GM12801 (cell line): ENCODE results near the gene L3MBTL3.

ENCODE experiments used
- TF ChIP-seq, protein P1 (sequence below): IDR thresholded peaks from one replicate; pipeline ENCODE4 v1.5.1; 2011; ENCODE audit warnings: control low read depth; ENCODE audit not compliant: insufficient read length; ENCODE audit errors: extremely low read depth

Gene L3MBTL3

DNA sequence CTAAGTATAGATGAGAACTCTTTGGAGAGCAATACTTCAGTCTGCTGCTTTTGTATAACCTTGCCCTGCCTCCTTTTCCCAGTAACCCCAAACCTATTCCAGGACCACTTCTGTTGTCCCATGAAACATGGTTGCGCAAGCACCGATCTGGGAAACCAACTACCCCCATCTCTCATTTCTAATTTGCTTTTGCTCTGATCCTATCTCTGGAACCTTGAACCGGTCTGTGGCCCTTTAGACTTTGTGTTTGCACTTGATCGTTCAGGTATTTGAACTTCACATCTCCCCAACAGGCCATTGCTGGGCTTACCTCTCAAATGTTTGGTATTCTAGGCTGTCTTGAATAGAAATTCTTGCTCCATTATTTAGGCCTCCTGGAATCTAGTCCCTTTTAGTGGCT, 25.0 kb downstream of the L3MBTL3 start:
- TF ChIP-seq, protein P1, sequence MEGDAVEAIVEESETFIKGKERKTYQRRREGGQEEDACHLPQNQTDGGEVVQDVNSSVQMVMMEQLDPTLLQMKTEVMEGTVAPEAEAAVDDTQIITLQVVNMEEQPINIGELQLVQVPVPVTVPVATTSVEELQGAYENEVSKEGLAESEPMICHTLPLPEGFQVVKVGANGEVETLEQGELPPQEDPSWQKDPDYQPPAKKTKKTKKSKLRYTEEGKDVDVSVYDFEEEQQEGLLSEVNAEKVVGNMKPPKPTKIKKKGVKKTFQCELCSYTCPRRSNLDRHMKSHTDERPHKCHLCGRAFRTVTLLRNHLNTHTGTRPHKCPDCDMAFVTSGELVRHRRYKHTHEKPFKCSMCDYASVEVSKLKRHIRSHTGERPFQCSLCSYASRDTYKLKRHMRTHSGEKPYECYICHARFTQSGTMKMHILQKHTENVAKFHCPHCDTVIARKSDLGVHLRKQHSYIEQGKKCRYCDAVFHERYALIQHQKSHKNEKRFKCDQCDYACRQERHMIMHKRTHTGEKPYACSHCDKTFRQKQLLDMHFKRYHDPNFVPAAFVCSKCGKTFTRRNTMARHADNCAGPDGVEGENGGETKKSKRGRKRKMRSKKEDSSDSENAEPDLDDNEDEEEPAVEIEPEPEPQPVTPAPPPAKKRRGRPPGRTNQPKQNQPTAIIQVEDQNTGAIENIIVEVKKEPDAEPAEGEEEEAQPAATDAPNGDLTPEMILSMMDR = no peak

DNA sequence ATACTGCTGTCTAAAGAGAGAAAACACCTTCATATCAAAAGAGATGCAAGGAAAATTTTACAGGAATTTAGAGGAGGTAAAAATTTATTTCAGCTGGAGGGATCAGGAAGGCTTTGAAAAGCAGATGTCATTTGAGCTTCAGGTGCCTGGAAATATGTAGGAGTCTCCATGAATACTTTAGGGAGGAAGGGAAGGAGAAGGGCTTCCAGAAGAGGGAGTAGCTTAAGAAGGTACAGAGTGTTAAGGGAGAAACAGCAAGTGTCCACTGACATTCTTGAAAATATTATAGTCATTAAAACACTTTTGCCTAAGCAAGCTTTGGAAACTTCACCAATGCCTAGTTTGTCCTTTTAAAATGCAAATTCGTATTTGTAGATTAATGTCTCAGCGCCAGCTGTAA, 27.2 kb downstream of the L3MBTL3 start:
- TF ChIP-seq, protein P1 = no peak

DNA sequence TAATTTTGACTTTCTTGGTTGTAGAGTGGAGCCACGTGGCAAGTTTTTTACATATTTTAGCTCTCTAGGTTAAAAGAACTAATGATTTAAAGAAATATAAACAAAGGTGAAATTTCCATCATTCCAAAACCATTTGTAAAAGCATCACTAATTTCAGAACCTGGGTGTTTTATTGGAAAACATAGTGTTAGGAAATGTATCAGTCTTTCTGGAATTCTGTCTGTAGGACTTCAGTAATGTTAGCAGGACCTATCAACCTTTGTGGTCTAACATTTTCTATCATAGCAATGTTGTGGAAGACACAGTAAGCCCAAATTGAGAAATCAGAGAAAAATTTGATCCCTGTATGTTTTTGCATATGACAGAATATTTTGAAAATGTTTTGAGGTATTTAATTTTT, 28.3 kb downstream of the L3MBTL3 start:
- TF ChIP-seq, protein P1 = no peak

DNA sequence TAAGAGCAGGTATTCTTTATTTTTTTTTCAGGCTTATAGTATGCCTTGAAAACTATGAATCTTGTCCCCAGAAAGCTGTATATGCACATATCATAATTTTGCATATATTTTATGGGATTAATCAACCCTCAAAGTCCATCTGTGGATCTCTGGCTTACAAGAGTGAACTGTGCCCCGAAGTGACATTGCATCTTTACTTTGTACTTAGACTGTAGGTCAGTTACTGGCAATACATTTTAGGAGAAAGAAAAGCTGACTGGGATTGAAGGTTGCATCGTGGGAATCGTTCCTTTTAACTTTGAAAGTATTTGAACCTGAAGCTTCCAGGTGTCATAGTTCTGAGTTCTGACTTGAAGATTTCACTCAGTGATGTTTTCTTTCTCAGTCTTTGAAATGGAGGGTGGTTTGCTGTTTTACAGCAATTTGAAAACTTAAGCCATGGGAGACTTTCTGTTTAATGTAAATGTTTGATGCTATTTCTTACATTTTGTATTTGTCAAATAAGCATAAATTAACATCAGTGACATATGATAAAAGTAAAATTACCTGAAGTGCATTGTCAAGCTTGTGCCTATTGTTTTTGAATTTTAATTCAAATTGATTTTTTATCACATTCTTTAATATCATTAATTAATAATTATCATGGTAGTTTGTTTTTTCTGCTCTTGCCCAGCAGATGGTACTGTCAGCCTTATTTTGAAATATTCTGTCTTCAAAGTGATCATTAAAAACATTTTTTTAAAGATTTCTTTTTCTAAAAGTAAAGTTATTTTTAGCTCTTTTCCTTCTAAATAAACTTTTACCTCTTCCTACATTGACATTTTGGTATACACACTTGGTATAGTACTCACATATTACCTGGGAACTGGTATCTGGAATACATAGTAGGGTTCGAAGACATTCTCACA, 29.0 kb downstream of the L3MBTL3 start:
- TF ChIP-seq, protein P1 = no peak

DNA sequence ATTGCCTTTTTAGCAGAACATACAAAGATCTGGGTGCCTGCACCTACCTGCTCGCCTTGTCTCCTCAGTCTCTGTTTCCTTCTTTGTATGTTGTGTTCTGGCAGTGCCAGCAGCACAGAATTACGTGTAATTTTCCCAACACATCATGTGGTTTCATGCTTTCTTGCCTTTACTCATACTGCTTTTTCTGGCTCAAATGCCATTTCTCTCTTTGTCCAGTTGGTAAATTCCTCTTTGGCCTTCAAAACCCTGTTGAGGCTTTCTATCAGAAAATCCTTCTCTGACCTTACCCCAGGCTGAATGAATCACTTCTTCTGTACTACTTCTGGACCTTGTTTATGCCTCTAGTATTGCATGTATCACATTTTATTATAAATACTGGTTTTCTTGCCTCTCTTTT, 31.8 kb downstream of the L3MBTL3 start:
- TF ChIP-seq, protein P1 = no peak

DNA sequence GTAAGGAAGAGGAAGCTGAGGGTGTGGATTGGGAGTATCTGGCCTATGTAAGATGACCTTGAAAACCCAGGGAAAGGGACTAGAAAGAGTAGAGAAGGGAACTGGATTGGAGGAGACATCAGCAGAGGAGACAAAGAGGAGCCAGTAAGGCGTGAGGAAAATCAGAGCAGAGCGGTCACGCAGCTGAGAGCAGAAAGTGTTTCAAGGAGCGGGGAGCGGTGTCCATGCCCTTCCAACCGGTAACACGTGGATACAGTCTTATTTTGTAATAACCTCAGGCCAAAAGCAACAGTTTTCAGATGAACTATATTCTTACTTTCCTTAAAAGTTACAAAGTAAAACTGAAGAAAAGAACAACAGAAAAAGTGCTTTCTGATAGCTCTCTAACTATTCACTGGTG, 36.3 kb downstream of the L3MBTL3 start:
- TF ChIP-seq, protein P1 = no peak

DNA sequence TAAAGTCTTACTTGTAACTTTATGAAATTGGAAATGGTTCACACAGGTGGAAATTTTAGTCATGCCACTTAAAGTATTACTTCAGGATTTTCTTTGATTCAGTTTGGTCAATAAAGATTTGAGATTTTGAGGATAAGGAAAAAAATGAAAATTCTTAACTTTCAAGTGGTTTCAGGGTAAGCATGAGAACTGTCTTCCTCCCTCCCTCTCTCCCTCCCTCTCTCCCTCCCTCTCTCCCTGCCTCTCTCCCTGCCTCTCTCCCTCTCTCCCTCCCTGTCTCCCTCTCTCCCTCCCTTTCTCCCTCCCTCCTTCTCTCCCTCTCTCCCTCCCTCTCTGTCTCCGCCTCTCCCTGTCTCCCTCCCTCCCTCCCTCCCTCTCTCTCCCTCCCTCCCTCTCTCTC, 36.9 kb downstream of the L3MBTL3 start:
- TF ChIP-seq, protein P1 = no peak
